SK-N-MC (cell line): ENCODE results near the gene PCDHGA8.

Experiments used
- EZH2 ChIP-seq: fragments of 200-600 bp; sonication (generic); IDR thresholded peaks from one replicate; pipeline ENCODE4 v1.6.1; 2017; ENCODE audit warnings: antibody characterized with exemption
- FOXP2 ChIP-seq: optimal IDR thresholded peaks from 2 replicates; pipeline ENCODE3; 2011; ENCODE audit warnings: mild to moderate bottlenecking, moderate library complexity; ENCODE audit not compliant: insufficient read depth; ENCODE audit errors: extremely low read length, control extremely low read depth

DNA sequence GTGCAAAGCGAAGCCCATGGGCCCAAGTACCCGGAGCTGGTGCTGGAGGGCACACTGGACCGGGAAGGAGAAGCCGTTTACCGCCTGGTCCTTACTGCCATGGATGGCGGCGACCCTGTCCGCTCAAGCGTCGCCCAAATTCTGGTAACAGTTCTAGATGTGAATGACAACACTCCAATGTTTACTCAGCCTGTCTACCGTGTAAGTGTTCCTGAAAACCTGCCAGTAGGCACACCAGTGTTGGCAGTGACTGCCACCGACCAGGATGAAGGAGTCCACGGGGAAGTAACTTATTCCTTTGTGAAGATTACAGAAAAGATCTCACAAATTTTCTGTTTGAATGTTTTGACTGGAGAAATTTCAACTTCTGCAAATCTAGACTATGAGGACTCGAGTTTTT is 17.8 kb upstream of the PCDHGA8 start:
- no peak for TF ChIP-seq EZH2
- no peak for TF ChIP-seq FOXP2
